HUES48 (cell line): Measurements from ENCODE around the gene HBE1.
"Not testable (repeated sequence)": the region's sequence is repeated elsewhere in the genome, so short reads cannot be mapped to it uniquely, and the experiment has no call there.

Experiments
- H3K27ac ChIP-seq: one replicate; pipeline ENCODE4 v1.7.0; 2013; ENCODE audit warnings: low read depth, low read length, inconsistent platforms
- H3K27me3 ChIP-seq: 2 replicates; pipeline ENCODE4 v1.6.1; 2013; ENCODE audit warnings: mild to moderate bottlenecking, low read length; ENCODE audit not compliant: control insufficient read depth, insufficient read depth
- H3K36me3 ChIP-seq: 2 replicates; pipeline ENCODE4 v1.6.1; 2013; ENCODE audit warnings: low read length; ENCODE audit not compliant: control insufficient read depth, insufficient read depth
- H3K4me1 ChIP-seq: 2 replicates; pipeline ENCODE4 v1.6.1; 2013; ENCODE audit warnings: mild to moderate bottlenecking, low read length; ENCODE audit not compliant: control insufficient read depth, insufficient read depth
- H3K4me3 ChIP-seq: 2 replicates; pipeline ENCODE4 v1.5.1; 2013; ENCODE audit warnings: mild to moderate bottlenecking, low read depth, low read length
- H3K9ac ChIP-seq: 2 replicates; pipeline ENCODE4 v1.6.1; 2013; ENCODE audit warnings: mild to moderate bottlenecking, low read depth, low read length, moderate library complexity
- H3K9me3 ChIP-seq: 2 replicates; pipeline ENCODE4 v1.6.1; 2013; ENCODE audit warnings: low read length; ENCODE audit not compliant: control insufficient read depth, insufficient read depth

The HBE1 gene

GRCh38 chr11:5252192-5252918, 17.4 kb downstream of the HBE1 start:
- Histone ChIP-seq H3K27me3 (no peaks in the 10 kb centered on the region), H3K9ac (no peak overlapping the region), H3K27ac (no peak overlapping the region), H3K4me1 (peaks cover 5% of the 10 kb centered on the region; the same call in 1 of the 2 replicates), H3K9me3 (no peaks in the 10 kb centered on the region), H3K36me3 (no peaks in the 10 kb centered on the region), H3K4me3 (no peak overlapping the region)

GRCh38 chr11:5251746-5252145, 18.0 kb downstream of the HBE1 start:
- Histone ChIP-seq H3K9ac (no peak overlapping the region), H3K9me3 (no peaks in the 10 kb centered on the region), H3K4me1 (peaks cover under 1% of the 10 kb centered on the region; the same call in 1 of the 2 replicates), H3K27me3 (no peaks in the 10 kb centered on the region), H3K4me3 (no peak overlapping the region), H3K36me3 (no peaks in the 10 kb centered on the region), H3K27ac (no peak overlapping the region)

GRCh38 chr11:5250543-5251204, 19.1 kb downstream of the HBE1 start:
- H3K4me1 ChIP-seq, result no peaks in the 10 kb centered on the region
- no peak overlapping the region for H3K9ac ChIP-seq
- H3K27ac ChIP-seq, result no peak overlapping the region
- no peaks in the 10 kb centered on the region for H3K36me3 ChIP-seq
- H3K9me3 ChIP-seq, result no peaks in the 10 kb centered on the region
- no peaks in the 10 kb centered on the region for H3K27me3 ChIP-seq
- H3K4me3 ChIP-seq, result no peak overlapping the region

DNA sequence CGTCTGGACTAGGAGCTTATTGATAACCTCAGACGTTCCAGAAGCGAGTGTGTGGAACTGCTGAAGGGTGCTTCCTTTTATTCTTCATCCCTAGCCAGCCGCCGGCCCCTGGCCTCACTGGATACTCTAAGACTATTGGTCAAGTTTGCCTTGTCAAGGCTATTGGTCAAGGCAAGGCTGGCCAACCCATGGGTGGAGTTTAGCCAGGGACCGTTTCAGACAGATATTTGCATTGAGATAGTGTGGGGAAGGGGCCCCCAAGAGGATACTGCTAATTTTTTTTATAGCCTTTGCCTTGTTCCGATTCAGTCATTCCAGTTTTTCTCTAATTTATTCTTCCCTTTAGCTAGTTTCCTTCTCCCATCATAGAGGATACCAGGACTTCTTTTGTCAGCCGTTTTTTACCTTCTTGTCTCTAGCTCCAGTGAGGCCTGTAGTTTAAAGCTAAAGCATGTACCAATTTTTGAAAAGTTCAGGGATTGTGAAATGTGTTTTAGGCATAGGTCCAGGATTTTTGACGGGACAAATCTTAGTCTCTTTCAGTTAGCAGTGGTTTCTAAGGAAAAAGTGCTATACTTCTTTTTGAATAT, 19.8 kb downstream of the HBE1 start, which contains the start of gene HBG1:
Gene HBG1 (minus strand): TSS at position 51 of the 590 bp plus-strand sequence. CDS start 53 bp downstream, outside the sequence.
- H3K27ac ChIP-seq, H3K9ac ChIP-seq, H3K9me3 ChIP-seq, H3K4me1 ChIP-seq, H3K4me3 ChIP-seq, H3K36me3 ChIP-seq, H3K27me3 ChIP-seq: not testable (repeated sequence)

DNA sequence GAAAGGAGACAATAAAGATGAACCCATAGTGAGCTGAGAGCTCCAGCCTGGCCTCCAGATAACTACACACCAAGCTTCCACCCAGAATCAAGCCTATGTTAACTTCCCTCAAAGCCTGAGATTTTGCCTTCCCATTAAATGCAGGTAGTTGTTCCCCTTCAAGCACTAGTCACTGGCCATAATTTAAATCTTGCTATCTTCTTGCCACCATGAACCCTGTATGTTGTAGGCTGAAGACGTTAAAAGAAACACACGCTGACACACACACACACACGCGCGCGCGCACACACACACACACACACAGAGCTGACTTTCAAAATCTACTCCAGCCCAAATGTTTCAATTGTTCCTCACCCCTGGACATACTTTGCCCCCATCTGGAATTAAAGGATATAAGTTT, 21.2 kb downstream of the HBE1 start:
- H3K4me3 ChIP-seq, result not testable (repeated sequence)

GRCh38 chr11:5247472-5248192, 22.1 kb downstream of the HBE1 start:
- no peak overlapping the region for H3K9ac ChIP-seq
- no peak overlapping the region for H3K4me3 ChIP-seq
- H3K4me1 ChIP-seq, result no peaks in the 10 kb centered on the region
- H3K9me3 ChIP-seq, result no peaks in the 10 kb centered on the region
- no peaks in the 10 kb centered on the region for H3K36me3 ChIP-seq
- no peaks in the 10 kb centered on the region for H3K27me3 ChIP-seq
- no peak overlapping the region for H3K27ac ChIP-seq

More for the DNA sequence above, 21.2 kb downstream of the HBE1 start:
- not testable (repeated sequence) for H3K9ac ChIP-seq, H3K36me3 ChIP-seq, H3K9me3 ChIP-seq, H3K27me3 ChIP-seq, H3K27ac ChIP-seq, H3K4me1 ChIP-seq

DNA sequence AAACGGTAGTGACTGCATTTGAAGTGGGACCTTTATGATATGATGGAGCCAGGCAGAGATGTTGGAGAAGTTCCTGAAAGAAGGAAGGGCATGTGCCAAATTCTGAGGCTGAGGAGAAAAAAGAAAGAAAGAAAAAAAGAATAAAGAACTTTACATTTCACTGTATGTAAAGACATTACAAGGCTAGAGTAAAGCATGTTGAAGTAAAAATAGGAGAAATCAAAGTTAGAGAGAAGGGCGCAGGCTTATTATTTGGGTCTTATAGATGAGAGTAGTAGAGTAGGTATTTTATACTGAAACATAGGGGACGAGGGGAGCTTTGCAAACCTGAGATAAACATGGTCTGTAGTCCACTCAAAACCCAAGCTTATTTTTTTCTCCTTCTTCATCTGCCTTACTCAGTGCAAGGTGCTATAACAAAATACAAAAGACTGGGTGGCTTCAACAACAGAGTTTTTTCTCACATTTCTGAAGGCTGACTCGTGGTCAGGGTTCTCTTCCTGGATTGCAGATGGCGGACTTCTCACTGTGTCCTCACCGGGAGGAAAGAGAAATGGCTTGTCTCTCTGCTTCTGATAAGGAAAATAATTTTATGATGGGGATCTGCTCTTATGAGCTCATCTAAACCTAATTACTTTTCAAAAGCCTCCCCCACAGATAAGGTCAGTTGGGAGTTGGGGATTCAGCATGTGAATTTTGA, 22.8 kb downstream of the HBE1 start:
- Histone ChIP-seq H3K27ac (no peak overlapping the region), H3K36me3 (no peaks in the 10 kb centered on the region), H3K9me3 (no peaks in the 10 kb centered on the region), H3K4me3 (no peak overlapping the region), H3K9ac (no peak overlapping the region), H3K27me3 (no peaks in the 10 kb centered on the region), H3K4me1 (no peaks in the 10 kb centered on the region)

GRCh38 chr11:5245155-5245554, 24.6 kb downstream of the HBE1 start:
- Histone ChIP-seq H3K9ac (no peak overlapping the region), H3K9me3 (no peaks in the 10 kb centered on the region), H3K4me1 (no peaks in the 10 kb centered on the region), H3K4me3 (no peak overlapping the region), H3K36me3 (no peaks in the 10 kb centered on the region), H3K27ac (no peak overlapping the region), H3K27me3 (no peaks in the 10 kb centered on the region)

GRCh38 chr11:5243816-5244180, 25.9 kb downstream of the HBE1 start:
- no peaks in the 10 kb centered on the region for H3K27me3 ChIP-seq
- H3K4me1 ChIP-seq, result no peaks in the 10 kb centered on the region
- H3K4me3 ChIP-seq, result no peak overlapping the region
- no peak overlapping the region for H3K9ac ChIP-seq
- no peak overlapping the region for H3K27ac ChIP-seq
- H3K36me3 ChIP-seq, result no peaks in the 10 kb centered on the region
- no peaks in the 10 kb centered on the region for H3K9me3 ChIP-seq

DNA sequence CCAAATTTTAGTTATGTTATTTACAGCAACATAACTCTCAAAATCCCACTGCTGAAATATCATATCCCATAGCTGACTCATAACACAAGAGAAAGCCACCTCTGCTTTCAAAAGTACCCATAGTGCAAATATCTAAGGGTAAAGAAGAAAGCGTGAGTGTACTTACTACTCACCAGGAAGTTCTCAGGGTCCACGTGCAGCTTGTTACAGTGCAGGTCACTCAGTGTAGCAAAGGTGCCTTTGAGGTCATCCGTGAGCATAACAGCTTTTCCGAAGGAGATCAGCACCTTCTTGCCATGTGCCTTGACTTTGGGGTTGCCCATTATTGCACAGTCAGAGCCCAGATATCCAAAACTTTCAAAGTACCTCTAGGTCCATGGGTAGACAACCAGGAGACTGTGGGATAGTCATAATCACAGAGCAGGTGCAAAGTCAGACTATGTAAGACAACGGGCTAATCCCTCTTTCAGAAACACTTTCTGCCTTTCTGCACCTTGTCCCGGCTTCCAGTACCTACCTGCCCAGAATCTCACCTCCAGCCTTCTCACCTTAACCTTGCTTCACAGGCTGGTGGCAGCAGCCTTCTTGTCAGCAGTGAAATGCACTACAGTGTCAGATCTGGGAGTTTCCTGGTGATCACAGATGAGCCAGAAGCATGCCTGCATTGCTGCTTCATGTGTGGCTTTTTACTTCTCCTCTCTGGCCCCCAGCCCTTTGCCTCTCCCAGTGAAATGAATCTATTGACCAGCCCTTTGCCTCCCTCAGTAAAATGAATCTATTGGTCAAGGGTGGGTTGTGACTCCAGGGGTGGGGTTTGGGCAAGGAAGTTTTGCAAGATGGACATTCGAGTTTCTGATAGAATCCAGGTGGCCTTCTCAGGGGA, 26.6 kb downstream of the HBE1 start:
- Histone ChIP-seq H3K4me1 (no peaks in the 10 kb centered on the region), H3K27me3 (no peaks in the 10 kb centered on the region), H3K27ac (no peak overlapping the region), H3K9ac (no peak overlapping the region), H3K4me3 (no peak overlapping the region), H3K36me3 (no peaks in the 10 kb centered on the region), H3K9me3 (no peaks in the 10 kb centered on the region)
